Heart left ventricle (tissue), 16 donors: ENCODE results near the gene SPECC1. TPM values are rescaled to one million over a fixed set of nuclear protein-coding genes. Genes with fewer than 3 reads are reported as not detected.
A peak's percentile ranks its signal among the peaks of the same experiment; 100 is the strongest.

Experiments used
- ATAC-seq, 4 donors: fragments of 200-7000 bp; cut with Tn5 transposase; one replicate each; pipeline ENCODE4 v1.9.1; 2020 to 2022; ENCODE audit warnings: moderate library complexity in 4 of 4, mild to moderate bottlenecking in 3 of 4, moderate number of reproducible peaks in 1 of 4
- DNase-seq, 5 donors: peaks; one replicate each; pipeline ENCODE4 v3.0.0-alpha.2; 2020
- H3K27ac ChIP-seq, 12 donors: fragments of 200-600 bp; sonication (generic) in 4 of 12; one replicate each; pipeline versions ENCODE4 v1.5.0 to v1.8.0; 2016 to 2022; ENCODE audit warnings: mild to moderate bottlenecking in 2 of 12
- H3K27me3 ChIP-seq, 9 donors: fragments of 200-600 bp; sonication (generic) in 2 of 9; one replicate each; pipeline versions ENCODE4 v1.5.1 to v1.8.0; 2016 to 2022; ENCODE audit warnings: mild to moderate bottlenecking in 3 of 9
- H3K36me3 ChIP-seq, 9 donors: fragments of 200-600 bp; sonication (generic) in 2 of 9; one replicate each; pipeline versions ENCODE4 v1.5.0 to v1.8.0; 2018 to 2022; ENCODE audit warnings: mild to moderate bottlenecking in 2 of 9
- H3K4me1 ChIP-seq, 12 donors: fragments of 200-600 bp; sonication (generic) in 4 of 12; one replicate each; pipeline versions ENCODE4 v1.5.0 to v1.8.0; 2016 to 2022; ENCODE audit warnings: mild to moderate bottlenecking in 3 of 12
- H3K4me3 ChIP-seq, 12 donors: fragments of 200-600 bp; sonication (generic) in 4 of 12; one replicate each; pipeline versions ENCODE4 v1.5.0 to v1.8.0; 2017 to 2022; ENCODE audit warnings: mild to moderate bottlenecking in 9 of 12, moderate library complexity in 4 of 12
- H3K9me3 ChIP-seq, 12 donors: fragments of 200-600 bp; sonication (generic) in 4 of 12; one replicate each; pipeline versions ENCODE4 v1.5.0 to v1.8.0; 2016 to 2022; ENCODE audit warnings: mild to moderate bottlenecking in 1 of 12
- POLR2A ChIP-seq, 2 donors: fragments of 450-650 bp; IDR thresholded peaks; one replicate each; pipeline ENCODE4 v1.6.1; 2017; ENCODE audit warnings: antibody characterized with exemption in 2 of 2, mild to moderate bottlenecking in 2 of 2, moderate library complexity in 2 of 2
- WGBS, 4 donors: extraction: QIAGEN DNeasy Blood & Tissue Kit in 2 of 4; methylation state at CpG; one replicate each; pipeline versions ENCODE4 v1.1.5 to v1.1.7; 2013 to 2018; 5-methylcytosine and 5-hydroxymethylcytosine counted together
- intact Hi-C, 10 donors: fragments of 100-400 bp; cut with DNase I; formaldehyde crosslinking; loops; one replicate each; pipeline versions ENCODE4 v1.11.1 to v1.14.2; 2022
- polyA plus RNA-seq, 2 donors: library from polyadenylated mRNA; stranded (reverse); fragments of 200-250 nt; gene quantifications; one replicate each; pipeline ENCODE4 v1.2.3, GENCODE V29; 2013
- total RNA-seq, 9 donors: library from RNA; depleted of rRNA in 2 of 9; stranded (reverse); fragments of >200 nt in 2 of 9; fragmentation: NEBNext Ultra II Directional in 3 of 9; extraction: Animal tissue kit (Norgen Biotek cat#: 25700) in 3 of 9; gene quantifications; one replicate each; pipeline versions ENCODE4 v1.1.0 to v1.2.4, GENCODE V29; 2016 to 2023
- TF ChIP-seq, protein P1 (sequence below), 12 donors: fragments of 200-600 bp; sonication (generic) in 4 of 12; IDR thresholded peaks; one replicate each; pipeline versions ENCODE4 v1.5.0 to v1.8.0; 2018 to 2022; ENCODE audit warnings: antibody characterized with exemption in 12 of 12, mild to moderate bottlenecking in 5 of 12
- donor health status: ischemic (EF 13 %, LVEDD 7.1; RV severe dilation, severe dysfunction).
- donor health status: healthy with polysubstance abuse.
- donor health status: DM: no; HTN: yes; CAD: no.
- donor health status: DM: no; HTN: no; CAD: no.
- donor health status: ischemic (EF 25% LVEDD 6.9; RV normal size, moderate dysfunction).
- donor health status: ischemic (EF 25% LVEDD 5.7; RV mildly dilated, moderate dysfunction).
- donor health status: healthy.
- donor health status: DM: yes; HTN: yes; CAD: no.
- donor health status: ischemic (EF 35%, LVEDD 5.7; RV mildly dilated, moderate dysfunction).
- donor health status: nonischemic (EF 11% LVEDD 7.7; RV severe dilation, severe dysfunction).
- donor health status: DM: yes; HTN: yes; CAD: no.
- donor health status: PGD.
- donor health status: ischemic (EF 29% LVEDD 5.4; RV normal size, mild dysfunction).
- donor health status: nonischemic (EF 23%, LVEDD 6.1; RV moderate dilation, normal function).

SPECC1 gene
- total and polyA plus RNA-seq, 11 donors = 3.8 to 18.4 (median 10.6) TPM

DNA sequence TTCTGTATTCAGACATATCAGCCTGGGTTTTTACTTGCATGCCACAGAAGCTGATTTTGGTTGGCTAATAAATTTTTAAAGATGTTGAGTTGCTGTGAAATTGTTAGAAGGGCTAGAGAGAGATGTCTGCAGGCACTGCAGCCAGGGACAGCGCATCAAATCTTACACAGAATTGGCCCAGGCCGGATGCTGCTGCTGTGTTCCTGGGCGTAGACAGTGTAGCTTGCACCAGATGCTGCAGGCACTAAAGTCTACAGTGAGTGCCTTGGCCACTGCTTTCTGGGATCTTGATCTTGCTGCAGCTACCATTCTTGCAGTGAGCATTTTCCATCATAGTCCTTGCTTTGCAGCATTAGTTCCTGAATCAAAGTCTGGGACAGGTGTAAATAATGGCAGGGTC, 169.9 kb downstream of the SPECC1 start:
- ATAC-seq = no peak
- TF ChIP-seq, protein P1, sequence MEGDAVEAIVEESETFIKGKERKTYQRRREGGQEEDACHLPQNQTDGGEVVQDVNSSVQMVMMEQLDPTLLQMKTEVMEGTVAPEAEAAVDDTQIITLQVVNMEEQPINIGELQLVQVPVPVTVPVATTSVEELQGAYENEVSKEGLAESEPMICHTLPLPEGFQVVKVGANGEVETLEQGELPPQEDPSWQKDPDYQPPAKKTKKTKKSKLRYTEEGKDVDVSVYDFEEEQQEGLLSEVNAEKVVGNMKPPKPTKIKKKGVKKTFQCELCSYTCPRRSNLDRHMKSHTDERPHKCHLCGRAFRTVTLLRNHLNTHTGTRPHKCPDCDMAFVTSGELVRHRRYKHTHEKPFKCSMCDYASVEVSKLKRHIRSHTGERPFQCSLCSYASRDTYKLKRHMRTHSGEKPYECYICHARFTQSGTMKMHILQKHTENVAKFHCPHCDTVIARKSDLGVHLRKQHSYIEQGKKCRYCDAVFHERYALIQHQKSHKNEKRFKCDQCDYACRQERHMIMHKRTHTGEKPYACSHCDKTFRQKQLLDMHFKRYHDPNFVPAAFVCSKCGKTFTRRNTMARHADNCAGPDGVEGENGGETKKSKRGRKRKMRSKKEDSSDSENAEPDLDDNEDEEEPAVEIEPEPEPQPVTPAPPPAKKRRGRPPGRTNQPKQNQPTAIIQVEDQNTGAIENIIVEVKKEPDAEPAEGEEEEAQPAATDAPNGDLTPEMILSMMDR (IDR thresholded peaks at IDR 0.05) = no peak
- no peak for TF ChIP-seq POLR2A (IDR thresholded peaks at IDR 0.05)
- H3K4me1 ChIP-seq = peaks cover 0 to 2% (median 0%) of the 10 kb centered on the region in 12 donors
- WGBS, 4 donors = 84 to 94% (median 90%) methylated on average over 3 of the region's 3 CpGs
- intact Hi-C loops = no loop called here
- no peak overlapping the region for H3K27ac ChIP-seq
- no peaks in the 10 kb centered on the region for H3K9me3 ChIP-seq
- no peak overlapping the region for H3K4me3 ChIP-seq
- H3K27me3 ChIP-seq = no peaks in the 10 kb centered on the region
- no peaks in the 10 kb centered on the region for H3K36me3 ChIP-seq
- no peak for DNase-seq

DNA sequence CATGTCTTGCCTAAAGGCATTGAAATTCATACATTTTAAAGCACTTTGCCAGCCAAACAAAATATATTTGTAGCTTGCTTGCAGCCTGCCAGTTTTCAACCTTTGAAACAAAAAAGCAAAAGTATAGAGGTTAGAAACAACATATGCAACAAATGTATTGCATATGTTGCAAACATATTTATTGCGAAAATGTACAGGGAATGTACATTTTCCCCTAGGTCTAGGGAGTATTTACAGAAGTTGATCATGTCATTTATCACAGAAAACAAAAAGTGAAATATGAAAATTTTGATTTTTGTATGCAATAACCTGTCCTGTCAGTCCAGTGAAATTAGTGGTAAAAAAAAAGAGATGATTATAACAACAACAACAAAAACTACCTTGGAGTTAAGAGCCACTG, 171.5 kb downstream of the SPECC1 start:
- intact Hi-C loops = no loop called here
- whole genome bisulfite sequencing, 4 donors = 95 to 98% (median 97%) methylated on average over 1 of the region's 1 CpG
- Histone ChIP-seq H3K27me3 (no peaks in the 10 kb centered on the region), H3K4me3 (no peak overlapping the region), H3K9me3 (no peaks in the 10 kb centered on the region), H3K36me3 (no peaks in the 10 kb centered on the region), H3K27ac (no peak overlapping the region), H3K4me1 (peaks cover 0 to 15% (median 0%) of the 10 kb centered on the region in 12 donors)
- ATAC-seq (no peak), DNase-seq (no peak)
- TF ChIP-seq, protein P1 (IDR thresholded peaks at IDR 0.05) = no peak
- no peak for TF ChIP-seq POLR2A (IDR thresholded peaks at IDR 0.05)

GRCh38 chr17:20184181-20184580, 175.0 kb downstream of the SPECC1 start:
- TF ChIP-seq, protein P1 (IDR thresholded peaks at IDR 0.05) = no peak
- no peak for TF ChIP-seq POLR2A (IDR thresholded peaks at IDR 0.05)
- DNase-seq (no peak), ATAC-seq (no peak)
- intact Hi-C loops = no loop called here
- Histone ChIP-seq H3K36me3 (no peaks in the 10 kb centered on the region), H3K4me3 (no peak overlapping the region), H3K4me1 (peaks cover 0 to 15% (median 0%) of the 10 kb centered on the region in 12 donors), H3K27ac (peak overlapping the region in 1 of 12 donors; percentile 51), H3K9me3 (no peaks in the 10 kb centered on the region), H3K27me3 (no peaks in the 10 kb centered on the region)
- WGBS, 4 donors = 60 to 71% (median 63%) methylated on average over 2 of the region's 2 CpGs

- Histone ChIP-seq H3K4me3 (no peak overlapping the region), H3K27me3 (no peaks in the 10 kb centered on the region), H3K27ac (peak overlapping the region in 1 of 12 donors; percentile 51), H3K9me3 (no peaks in the 10 kb centered on the region), H3K36me3 (no peaks in the 10 kb centered on the region), H3K4me1 (peaks cover 0 to 16% (median 0%) of the 10 kb centered on the region in 12 donors)
- intact Hi-C loops = no loop called here
- DNase-seq = no peak
- WGBS, 4 donors = 90 to 92% (median 90%) methylated on average over 8 to 10 of the region's 10 CpGs
- no peak for TF ChIP-seq POLR2A (IDR thresholded peaks at IDR 0.05)
- TF ChIP-seq, protein P1 (IDR thresholded peaks at IDR 0.05) = no peak
- ATAC-seq = peak in 2 of 4 donors; percentile 18 to 41
These were observed 175.9 kb downstream of the SPECC1 start for GRCh38 chr17:20184977-20185619.
